ENCODE measurements around the gene NDUFA13.

- TF ChIP-seq GATA2 (IDR thresholded peaks at IDR 0.05; ENCODE audit: low read depth, low read length) (no peak), GATA3 (IDR thresholded peaks at IDR 0.05; ENCODE audit: low read depth, low read length) (no peak)
Measured at GRCh38 chr19:19490214-19490968, 25.6 kb upstream of the NDUFA13 start.
